ENCODE results near the gene QRFP.

The QRFP gene

GRCh38 chr9:130932255-130933079 is 35.9 kb upstream of the QRFP start:
- Histone ChIP-seq H3K18ac (ENCODE audit: low read length) (peak overlapping the region; percentile 11), H3K36me3 (replicated peaks in 1 of 2; ENCODE audit: control insufficient read depth in 2 of 2, insufficient read depth in 2 of 2, low read length in 2 of 2) (no peaks in the 10 kb centered on the region), H2BK12ac (ENCODE audit: low read length) (no peak overlapping the region), H2BK15ac (ENCODE audit: low read length) (no peak overlapping the region), H4K91ac (ENCODE audit: low read depth, low read length, poor library complexity) (no peak overlapping the region), H2AK5ac (ENCODE audit: low read depth, low read length) (peak overlapping the region; percentile 28), H3K9ac (ENCODE audit: low read depth, low read length, poor library complexity) (no peak overlapping the region), H3K79me1 (ENCODE audit: low read depth, low read length) (no peaks in the 10 kb centered on the region), H3K23ac (ENCODE audit: low read depth, low read length, poor library complexity) (peak overlapping the region; percentile 39), H3K27ac (replicated peaks; ENCODE audit: low read length) (no peak overlapping the region), H2AFZ (ENCODE audit: low read length) (no peak overlapping the region), H3K9me3 (replicated peaks in 1 of 2; ENCODE audit: control insufficient read depth in 2 of 2, insufficient read depth in 1 of 2, low read depth in 1 of 2, low read length in 2 of 2) (no peaks in the 10 kb centered on the region), H3K4me1 (ENCODE audit: control insufficient read depth in 2 of 2, insufficient read depth in 1 of 2, low read depth in 1 of 2, low read length in 2 of 2) (peaks cover 17 to 20% of the 10 kb centered on the region in 2 donors), H3K4me2 (ENCODE audit: insufficient read depth, low read length, poor library complexity, severe bottlenecking) (no peak overlapping the region), H3K14ac (ENCODE audit: low read length) (no peak overlapping the region), H3K4me3 (ENCODE audit: low read length in 2 of 2) (no peak overlapping the region), H3K27me3 (ENCODE audit: control insufficient read depth in 3 of 3, insufficient read depth in 3 of 3, low read depth in 1 of 3, low read length in 3 of 3) (peaks cover 0 to 61% (median 3%) of the 10 kb centered on the region in 3 experiments), H3K4ac (ENCODE audit: low read length) (no peak overlapping the region), H4K8ac (ENCODE audit: low read depth, low read length) (no peak overlapping the region), H2BK120ac (ENCODE audit: low read depth, low read length) (no peak overlapping the region), H2BK5ac (ENCODE audit: low read length) (no peak overlapping the region)
- DNase-seq (ENCODE audit: low spot score) = no peak
- no CpG with 5 or more reads among the region's 21 CpGs for WGBS, 2 donors (ENCODE audit: extremely low coverage in 2 of 2, insufficient read length in 2 of 2, insufficient replicate concordance in 1 of 2)

- DNase-seq (ENCODE audit: low spot score) = no peak
- no peak overlapping the region for H3K27ac ChIP-seq (replicated peaks; ENCODE audit: low read length)
- H3K4me1 ChIP-seq (ENCODE audit: control insufficient read depth in 2 of 2, insufficient read depth in 1 of 2, low read depth in 1 of 2, low read length in 2 of 2) = peaks cover 12 to 13% of the 10 kb centered on the region in 2 donors
- no peak overlapping the region for H3K23ac ChIP-seq (ENCODE audit: low read depth, low read length, poor library complexity)
- no peak overlapping the region for H3K4me3 ChIP-seq (ENCODE audit: low read length in 2 of 2)
- H3K27me3 ChIP-seq (ENCODE audit: control insufficient read depth in 3 of 3, insufficient read depth in 3 of 3, low read depth in 1 of 3, low read length in 3 of 3) = peaks cover 0 to 55% (median 0%) of the 10 kb centered on the region in 3 experiments
- no peak overlapping the region for H3K4ac ChIP-seq (ENCODE audit: low read length)
- H3K9me3 ChIP-seq (replicated peaks in 1 of 2; ENCODE audit: control insufficient read depth in 2 of 2, insufficient read depth in 1 of 2, low read depth in 1 of 2, low read length in 2 of 2) = no peaks in the 10 kb centered on the region
- H2AK5ac ChIP-seq (ENCODE audit: low read depth, low read length) = no peak overlapping the region
- no peak overlapping the region for H3K4me2 ChIP-seq (ENCODE audit: insufficient read depth, low read length, poor library complexity, severe bottlenecking)
- WGBS, 2 donors (ENCODE audit: extremely low coverage in 2 of 2, insufficient read length in 2 of 2, insufficient replicate concordance in 1 of 2) = no CpG with 5 or more reads among the region's 20 CpGs
- H2BK5ac ChIP-seq (ENCODE audit: low read length) = no peak overlapping the region
- H4K91ac ChIP-seq (ENCODE audit: low read depth, low read length, poor library complexity) = no peak overlapping the region
- H2AFZ ChIP-seq (ENCODE audit: low read length) = no peak overlapping the region
- H3K36me3 ChIP-seq (replicated peaks in 1 of 2; ENCODE audit: control insufficient read depth in 2 of 2, insufficient read depth in 2 of 2, low read length in 2 of 2) = no peaks in the 10 kb centered on the region
- H3K9ac ChIP-seq (ENCODE audit: low read depth, low read length, poor library complexity) = no peak overlapping the region
- no peak overlapping the region for H4K8ac ChIP-seq (ENCODE audit: low read depth, low read length)
- H2BK15ac ChIP-seq (ENCODE audit: low read length) = no peak overlapping the region
- H3K79me1 ChIP-seq (ENCODE audit: low read depth, low read length) = no peaks in the 10 kb centered on the region
- H2BK120ac ChIP-seq (ENCODE audit: low read depth, low read length) = no peak overlapping the region
- no peak overlapping the region for H2BK12ac ChIP-seq (ENCODE audit: low read length)
- no peak overlapping the region for H3K18ac ChIP-seq (ENCODE audit: low read length)
- no peak overlapping the region for H3K14ac ChIP-seq (ENCODE audit: low read length)
These were observed 35.1 kb upstream of the QRFP start for GRCh38 chr9:130931508-130932254.

DNA sequence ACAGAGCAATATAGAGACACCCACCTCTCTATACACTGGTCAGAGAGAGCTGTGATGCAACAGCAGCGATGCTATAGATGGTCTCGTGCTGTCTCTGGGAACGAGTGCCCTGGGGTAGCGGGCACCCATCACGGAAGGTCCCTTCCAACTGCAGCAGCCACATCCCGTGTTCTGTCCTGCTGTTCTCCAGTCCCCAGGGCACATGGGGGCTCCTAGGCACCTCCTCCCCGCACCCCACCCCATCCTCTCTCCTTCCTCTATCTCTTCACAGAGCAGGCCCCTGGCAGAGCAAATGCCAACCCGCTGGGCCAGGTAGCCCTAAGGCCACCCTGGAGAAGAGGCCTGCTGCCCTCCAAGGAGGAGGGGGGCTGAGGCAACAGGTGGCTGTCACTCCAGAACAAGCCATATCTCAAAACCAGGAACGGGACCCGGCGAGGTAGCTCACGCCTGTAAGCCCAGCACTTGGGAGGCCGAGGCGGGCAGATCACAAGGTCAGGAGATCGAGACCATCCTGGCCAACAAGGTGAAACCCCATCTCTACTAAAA is 34.3 kb upstream of the QRFP start:
- H3K18ac ChIP-seq (ENCODE audit: low read length) = no peak overlapping the region
- no peak overlapping the region for H3K27ac ChIP-seq (replicated peaks; ENCODE audit: low read length)
- H2BK120ac ChIP-seq (ENCODE audit: low read depth, low read length) = no peak overlapping the region
- H3K4me2 ChIP-seq (ENCODE audit: insufficient read depth, low read length, poor library complexity, severe bottlenecking) = no peak overlapping the region
- H3K27me3 ChIP-seq (ENCODE audit: control insufficient read depth in 3 of 3, insufficient read depth in 3 of 3, low read depth in 1 of 3, low read length in 3 of 3) = peaks cover 0 to 60% (median 0%) of the 10 kb centered on the region in 3 experiments
- no peak overlapping the region for H2BK5ac ChIP-seq (ENCODE audit: low read length)
- no CpG with 5 or more reads among the region's 15 CpGs for WGBS, 2 donors (ENCODE audit: extremely low coverage in 2 of 2, insufficient read length in 2 of 2, insufficient replicate concordance in 1 of 2)
- H3K14ac ChIP-seq (ENCODE audit: low read length) = peak overlapping the region; percentile 47
- peaks cover 6 to 7% of the 10 kb centered on the region in 2 donors for H3K4me1 ChIP-seq (ENCODE audit: control insufficient read depth in 2 of 2, insufficient read depth in 1 of 2, low read depth in 1 of 2, low read length in 2 of 2)
- no peak overlapping the region for H4K8ac ChIP-seq (ENCODE audit: low read depth, low read length)
- H2AFZ ChIP-seq (ENCODE audit: low read length) = no peak overlapping the region
- no peaks in the 10 kb centered on the region for H3K36me3 ChIP-seq (replicated peaks in 1 of 2; ENCODE audit: control insufficient read depth in 2 of 2, insufficient read depth in 2 of 2, low read length in 2 of 2)
- peak overlapping the region; percentile 33 for H2BK15ac ChIP-seq (ENCODE audit: low read length)
- peak overlapping the region; percentile 7 for H2AK5ac ChIP-seq (ENCODE audit: low read depth, low read length)
- no peaks in the 10 kb centered on the region for H3K9me3 ChIP-seq (replicated peaks in 1 of 2; ENCODE audit: control insufficient read depth in 2 of 2, insufficient read depth in 1 of 2, low read depth in 1 of 2, low read length in 2 of 2)
- no peak overlapping the region for H3K4ac ChIP-seq (ENCODE audit: low read length)
- H4K91ac ChIP-seq (ENCODE audit: low read depth, low read length, poor library complexity) = no peak overlapping the region
- H3K23ac ChIP-seq (ENCODE audit: low read depth, low read length, poor library complexity) = peak overlapping the region; percentile 96
- DNase-seq (ENCODE audit: low spot score) = no peak
- no peak overlapping the region for H2BK12ac ChIP-seq (ENCODE audit: low read length)
- H3K79me1 ChIP-seq (ENCODE audit: low read depth, low read length) = no peaks in the 10 kb centered on the region
- H3K9ac ChIP-seq (ENCODE audit: low read depth, low read length, poor library complexity) = no peak overlapping the region
- no peak overlapping the region for H3K4me3 ChIP-seq (ENCODE audit: low read length in 2 of 2)
